HEK293 (cell line): ENCODE measurements around the gene CD59.

Experiments
- CTCF ChIA-PET: fragments of 350-600 bp; formaldehyde crosslinking; extraction: SDS; loops from one replicate; lab custom pipeline; 2021; ENCODE audit warnings: antibody characterized with exemption; lab: Yijun Ruan, JAX
- POLR2A ChIA-PET: fragments of 300-600 bp; formaldehyde crosslinking; extraction: SDS; loops from one replicate; lab custom pipeline; 2020; ENCODE audit warnings: antibody characterized with exemption, inconsistent platforms; lab: Yijun Ruan, JAX
- H3K27ac ChIP-seq: fragments of 200-500 bp; sonication (Bioruptor generic); 2 replicates; pipeline ENCODE4 v1.5.1; 2014; ENCODE audit warnings: low read depth, low read length, control low read depth, inconsistent platforms; ENCODE audit errors: extremely low read depth
- H3K36me3 ChIP-seq, 2 experiments: fragments of 200-500 bp in 1 of 2; sonication (Bioruptor generic) in 1 of 2; 1 replicate in 1 of 2; 2 replicates in 1 of 2; pipeline ENCODE4 v1.5.1; 2014 to 2017; ENCODE audit warnings: inconsistent platforms in 2 of 2, low read length in 2 of 2; ENCODE audit not compliant: control insufficient read depth in 2 of 2, insufficient read depth in 1 of 2
- H3K4me1 ChIP-seq: fragments of 200-500 bp; sonication (Bioruptor generic); 2 replicates; pipeline ENCODE4 v1.5.1; 2014; ENCODE audit warnings: mild to moderate bottlenecking, low read length, inconsistent platforms; ENCODE audit not compliant: control insufficient read depth, insufficient read depth
- H3K4me3 ChIP-seq: 2 replicates; pipeline ENCODE4 v1.5.1; 2011; ENCODE audit warnings: low read depth, mild to moderate bottlenecking, control low read depth, low read length, moderate library complexity
- H3K9me3 ChIP-seq: fragments of 200-500 bp; sonication (Bioruptor generic); 2 replicates; pipeline ENCODE4 v1.5.1; 2014; ENCODE audit warnings: low read depth, low read length, inconsistent platforms; ENCODE audit not compliant: control insufficient read depth, insufficient read depth
- GLIS1 ChIP-seq: fragments of 450-650 bp; formaldehyde crosslinking; IDR thresholded peaks from 2 replicates; pipeline ENCODE4 v1.5.1; 2016; ENCODE audit warnings: missing biosample characterization, missing genetic modification characterization
- KLF1 ChIP-seq: fragments of 450-650 bp; formaldehyde crosslinking; IDR thresholded peaks from 2 replicates; pipeline ENCODE4 v1.5.1; 2016; ENCODE audit warnings: missing biosample characterization, missing genetic modification characterization
- MZF1 ChIP-seq: fragments of 450-650 bp; formaldehyde crosslinking; IDR thresholded peaks from 2 replicates; pipeline ENCODE4 v1.5.1; 2017; ENCODE audit warnings: missing biosample characterization, missing genetic modification characterization, borderline replicate concordance
- PRDM1 ChIP-seq: fragments of 450-650 bp; formaldehyde crosslinking; IDR thresholded peaks from 2 replicates; pipeline ENCODE4; 2016; ENCODE audit warnings: missing biosample characterization, missing genetic modification characterization
- SCRT2 ChIP-seq: fragments of 450-650 bp; formaldehyde crosslinking; IDR thresholded peaks from 2 replicates; pipeline ENCODE4 v1.5.1; 2016; ENCODE audit warnings: missing biosample characterization, missing genetic modification characterization
- SP7 ChIP-seq: fragments of 450-650 bp; formaldehyde crosslinking; IDR thresholded peaks from 2 replicates; pipeline ENCODE4 v1.5.1; 2016; ENCODE audit warnings: missing biosample characterization, missing genetic modification characterization
- ZBTB17 ChIP-seq: fragments of 450-650 bp; formaldehyde crosslinking; IDR thresholded peaks from 2 replicates; pipeline ENCODE4 v1.5.1; 2016; ENCODE audit warnings: missing biosample characterization, missing genetic modification characterization
- ZBTB20 ChIP-seq: fragments of 450-650 bp; formaldehyde crosslinking; IDR thresholded peaks from 2 replicates; pipeline ENCODE4 v1.5.1; 2016; ENCODE audit warnings: missing biosample characterization, missing genetic modification characterization
- ZBTB8A ChIP-seq: fragments of 450-650 bp; formaldehyde crosslinking; IDR thresholded peaks from 2 replicates; pipeline ENCODE4 v1.5.1; 2016; ENCODE audit warnings: missing biosample characterization, missing genetic modification characterization
- ZEB2 ChIP-seq: fragments of 450-650 bp; formaldehyde crosslinking; IDR thresholded peaks from 2 replicates; pipeline ENCODE4 v1.5.1; 2016; ENCODE audit warnings: missing biosample characterization, missing genetic modification characterization
- ZNF184 ChIP-seq: fragments of 450-650 bp; IDR thresholded peaks from 2 replicates; pipeline ENCODE4 v1.5.1; 2018; ENCODE audit warnings: missing biosample characterization, mild to moderate bottlenecking, missing genetic modification characterization
- ZNF311 ChIP-seq: fragments of 450-650 bp; formaldehyde crosslinking; IDR thresholded peaks from 2 replicates; pipeline ENCODE4 v1.5.1; 2017; ENCODE audit warnings: missing biosample characterization, missing genetic modification characterization, borderline replicate concordance
- ZNF335 ChIP-seq: fragments of 450-650 bp; formaldehyde crosslinking; conservative IDR thresholded peaks from 2 replicates; pipeline ENCODE4 v1.5.1; 2016; ENCODE audit warnings: missing biosample characterization, missing genetic modification characterization
- ZNF391 ChIP-seq: fragments of 450-650 bp; formaldehyde crosslinking; IDR thresholded peaks from 2 replicates; pipeline ENCODE4 v1.5.1; 2016; ENCODE audit warnings: low read depth, missing biosample characterization, missing genetic modification characterization, borderline replicate concordance
- ZNF501 ChIP-seq: fragments of 450-650 bp; formaldehyde crosslinking; IDR thresholded peaks from 2 replicates; pipeline ENCODE4 v1.5.1; 2016; ENCODE audit warnings: missing biosample characterization, missing genetic modification characterization
- ZNF677 ChIP-seq: fragments of 450-650 bp; IDR thresholded peaks from 2 replicates; pipeline ENCODE4 v1.5.0; 2018; ENCODE audit warnings: missing biosample characterization, mild to moderate bottlenecking, missing genetic modification characterization, moderate library complexity
- ZNF843 ChIP-seq: fragments of 450-650 bp; formaldehyde crosslinking; IDR thresholded peaks from 2 replicates; pipeline ENCODE4 v1.5.1; 2016; ENCODE audit warnings: missing biosample characterization, missing genetic modification characterization
- ZSCAN16 ChIP-seq: fragments of 450-650 bp; formaldehyde crosslinking; IDR thresholded peaks from 2 replicates; pipeline ENCODE4 v1.5.1; 2016; ENCODE audit warnings: missing biosample characterization, missing genetic modification characterization
- ZXDB ChIP-seq: fragments of 450-650 bp; formaldehyde crosslinking; IDR thresholded peaks from 2 replicates; pipeline ENCODE4 v1.5.1; 2016; ENCODE audit warnings: missing biosample characterization, missing genetic modification characterization
- TF ChIP-seq, protein P1 (sequence below): fragments of 450-650 bp; formaldehyde crosslinking; IDR thresholded peaks from 2 replicates; pipeline ENCODE4 v1.5.1; 2017; ENCODE audit warnings: missing biosample characterization, missing genetic modification characterization
- TF ChIP-seq, protein P2 (sequence below): fragments of 450-650 bp; formaldehyde crosslinking; IDR thresholded peaks from 2 replicates; pipeline ENCODE4 v1.5.1; 2016; ENCODE audit warnings: missing biosample characterization, missing genetic modification characterization
- TF ChIP-seq, protein P3 (sequence below): fragments of 450-650 bp; formaldehyde crosslinking; IDR thresholded peaks from 2 replicates; pipeline ENCODE4 v1.5.1; 2016; ENCODE audit warnings: missing biosample characterization, missing genetic modification characterization

Gene CD59

DNA sequence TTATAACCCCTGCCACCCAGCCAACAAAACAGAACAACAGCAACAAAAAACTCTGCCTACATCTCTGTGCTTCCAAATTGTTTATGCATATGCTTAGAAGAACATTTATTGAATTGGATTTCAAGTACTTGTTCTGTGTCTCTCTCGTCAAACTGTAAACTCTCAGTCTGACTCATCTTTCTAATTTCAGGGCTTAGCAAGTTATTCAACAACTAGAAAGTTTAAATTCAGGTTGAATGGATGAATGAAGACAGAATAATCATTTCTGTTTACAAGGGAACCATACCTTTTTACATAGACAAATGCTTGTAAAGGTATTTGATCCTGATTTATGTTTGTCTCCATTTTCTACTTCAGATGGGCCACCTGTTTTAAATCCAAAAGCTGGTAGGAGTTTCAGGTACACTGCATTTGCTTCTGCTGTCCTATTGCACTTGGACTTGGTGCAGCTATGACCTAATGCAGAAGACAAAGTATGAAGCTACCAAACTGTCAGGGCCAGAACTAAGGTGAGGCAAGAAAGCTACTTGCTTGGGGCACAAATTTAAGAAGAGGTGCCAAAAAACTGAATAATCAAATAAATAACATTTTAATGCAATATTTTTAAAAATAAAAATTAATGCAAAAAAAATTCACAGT is 39.7 kb upstream of the CD59 start:
- TF ChIP-seq SCRT2 (tag by site-specific recombination) (peak; percentile 56), ZSCAN16 (tag by site-specific recombination) (no peak), ZNF184 (tag by site-specific recombination) (peak; percentile 56; the same call in 1 of the 2 replicates)
- Histone ChIP-seq H3K36me3 (no peaks in the 10 kb centered on the region), H3K4me1 (peaks cover 16% of the 10 kb centered on the region), H3K27ac (no peak overlapping the region), H3K9me3 (no peaks in the 10 kb centered on the region), H3K4me3 (no peak overlapping the region)
- ChIA-PET POLR2A (no interaction called here), CTCF (interaction anchor here (0.8 kb wide), 1 partner anchor 29 kb away, joined by 3 read pairs; no protein-coding TSS in a partner anchor)

DNA sequence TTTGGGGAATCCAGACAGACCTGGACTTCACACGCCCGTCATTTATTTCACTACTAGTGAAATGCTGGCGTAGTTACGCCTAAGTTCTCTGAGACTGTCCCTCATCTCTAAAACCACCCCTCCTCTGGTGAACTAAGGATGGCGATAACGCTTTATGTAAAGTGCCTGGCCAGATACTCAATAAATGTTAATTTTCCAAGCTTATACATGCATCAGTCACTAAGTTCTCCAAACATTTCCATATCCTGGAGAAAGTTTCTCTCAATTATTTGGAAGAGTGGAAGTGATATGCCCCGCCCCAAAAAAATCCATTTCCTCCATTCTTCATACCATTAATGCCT is 39.2 kb upstream of the CD59 start:
- peaks cover 16% of the 10 kb centered on the region for H3K4me1 ChIP-seq
- H3K27ac ChIP-seq = no peak overlapping the region
- ChIA-PET CTCF (interaction anchor here (0.6 to 1.3 kb wide), 3 partner anchors 33 to 399 kb away, joined by 3 to 7 read pairs (median 4); no protein-coding TSS in a partner anchor), POLR2A (interaction anchor here (0.6 to 1.6 kb wide), 3 partner anchors 27 to 456 kb away, joined by 3 to 7 read pairs (median 5); partner anchors contain the start of gene CD59)
- TF ChIP-seq GLIS1 (no peak), PRDM1 (tag by site-specific recombination) (0 out of 2 replicates have a peak, but pooled peaks have one; percentile 9)
- H3K4me3 ChIP-seq = no peak overlapping the region
- H3K9me3 ChIP-seq = no peaks in the 10 kb centered on the region
- peaks cover 0 to 1% of the 10 kb centered on the region in 2 experiments; a peak in 1 of 3 replicates for H3K36me3 ChIP-seq

DNA sequence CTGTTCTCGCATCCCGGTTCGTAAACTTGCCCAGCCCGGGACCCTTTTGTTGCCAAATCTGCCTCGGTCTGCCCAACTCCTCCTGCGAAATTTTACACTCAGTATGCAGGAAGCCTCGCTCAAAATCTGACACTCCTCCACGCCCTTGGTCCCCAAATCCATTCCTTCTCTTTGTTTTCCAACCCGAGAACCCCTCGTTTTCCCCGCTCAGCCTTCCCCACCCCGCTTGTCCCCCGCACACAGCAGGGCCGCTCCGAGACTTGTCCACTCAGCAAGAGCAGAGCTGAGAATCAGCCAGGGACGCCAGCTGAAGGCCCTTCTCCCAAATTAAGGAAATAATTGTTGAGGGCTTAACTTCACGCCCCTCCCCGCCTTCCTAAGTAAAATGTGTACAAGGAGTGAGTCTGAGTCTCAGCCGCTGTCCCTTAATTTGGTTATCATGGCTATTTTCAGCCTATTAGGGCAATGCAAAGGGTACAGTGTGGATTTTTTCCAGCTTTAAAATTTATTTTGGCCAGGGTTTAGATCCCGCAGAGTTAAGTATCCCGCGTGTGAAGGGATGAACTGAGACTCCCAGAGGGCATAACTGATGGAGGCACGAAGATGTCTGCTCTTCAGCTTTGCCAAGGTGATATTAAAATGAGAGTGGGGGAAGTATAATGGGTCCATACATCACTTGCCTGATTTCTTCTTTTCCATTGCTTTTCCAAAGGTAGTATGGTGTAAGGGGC is 38.7 kb upstream of the CD59 start:
- Histone ChIP-seq H3K4me3 (peak overlapping the region; percentile 41), H3K9me3 (no peaks in the 10 kb centered on the region), H3K4me1 (peaks cover 16% of the 10 kb centered on the region), H3K27ac (no peak overlapping the region), H3K36me3 (peaks cover 0 to 7% of the 10 kb centered on the region in 2 experiments; a peak in 1 of 3 replicates)
- ChIA-PET CTCF (interaction anchor here (0.6 to 1.3 kb wide), 3 partner anchors 33 to 400 kb away, joined by 3 to 7 read pairs (median 4); no protein-coding TSS in a partner anchor), POLR2A (interaction anchor here (0.6 to 1.6 kb wide), 4 partner anchors 23 to 455 kb away, joined by 3 to 7 read pairs (median 4); partner anchors contain the start of gene CD59)
- TF ChIP-seq, protein P1, sequence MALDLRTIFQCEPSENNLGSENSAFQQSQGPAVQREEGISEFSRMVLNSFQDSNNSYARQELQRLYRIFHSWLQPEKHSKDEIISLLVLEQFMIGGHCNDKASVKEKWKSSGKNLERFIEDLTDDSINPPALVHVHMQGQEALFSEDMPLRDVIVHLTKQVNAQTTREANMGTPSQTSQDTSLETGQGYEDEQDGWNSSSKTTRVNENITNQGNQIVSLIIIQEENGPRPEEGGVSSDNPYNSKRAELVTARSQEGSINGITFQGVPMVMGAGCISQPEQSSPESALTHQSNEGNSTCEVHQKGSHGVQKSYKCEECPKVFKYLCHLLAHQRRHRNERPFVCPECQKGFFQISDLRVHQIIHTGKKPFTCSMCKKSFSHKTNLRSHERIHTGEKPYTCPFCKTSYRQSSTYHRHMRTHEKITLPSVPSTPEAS = no peak
- TF ChIP-seq ZNF677 (tag by site-specific recombination) (no peak), ZNF391 (tag by site-specific recombination) (0 out of 2 replicates have a peak, but pooled peaks have one; percentile 28), ZBTB8A (tag by site-specific recombination) (no peak; the same call in 1 of the 2 replicates), ZNF335 (tag by site-specific recombination) (peak; percentile 56), KLF1 (tag by site-specific recombination) (no peak), ZNF501 (tag by site-specific recombination) (0 out of 2 replicates have a peak, but pooled peaks have one; percentile 56), ZNF311 (no peak), ZXDB (tag by site-specific recombination) (peak; percentile 15), PRDM1 (tag by site-specific recombination) (0 out of 2 replicates have a peak, but pooled peaks have one; percentile 8), SP7 (peak; percentile 23; the same call in 1 of the 2 replicates), MZF1 (tag by site-specific recombination) (peak; percentile 19; the same call in 1 of the 2 replicates), ZEB2 (no peak), ZBTB20 (tag by site-specific recombination) (peak; percentile 83), ZNF843 (tag by site-specific recombination) (peak; percentile 32; the same call in 1 of the 2 replicates), ZBTB17 (tag by site-specific recombination) (0 out of 2 replicates have a peak, but pooled peaks have one; percentile 47)
- TF ChIP-seq, protein P2, sequence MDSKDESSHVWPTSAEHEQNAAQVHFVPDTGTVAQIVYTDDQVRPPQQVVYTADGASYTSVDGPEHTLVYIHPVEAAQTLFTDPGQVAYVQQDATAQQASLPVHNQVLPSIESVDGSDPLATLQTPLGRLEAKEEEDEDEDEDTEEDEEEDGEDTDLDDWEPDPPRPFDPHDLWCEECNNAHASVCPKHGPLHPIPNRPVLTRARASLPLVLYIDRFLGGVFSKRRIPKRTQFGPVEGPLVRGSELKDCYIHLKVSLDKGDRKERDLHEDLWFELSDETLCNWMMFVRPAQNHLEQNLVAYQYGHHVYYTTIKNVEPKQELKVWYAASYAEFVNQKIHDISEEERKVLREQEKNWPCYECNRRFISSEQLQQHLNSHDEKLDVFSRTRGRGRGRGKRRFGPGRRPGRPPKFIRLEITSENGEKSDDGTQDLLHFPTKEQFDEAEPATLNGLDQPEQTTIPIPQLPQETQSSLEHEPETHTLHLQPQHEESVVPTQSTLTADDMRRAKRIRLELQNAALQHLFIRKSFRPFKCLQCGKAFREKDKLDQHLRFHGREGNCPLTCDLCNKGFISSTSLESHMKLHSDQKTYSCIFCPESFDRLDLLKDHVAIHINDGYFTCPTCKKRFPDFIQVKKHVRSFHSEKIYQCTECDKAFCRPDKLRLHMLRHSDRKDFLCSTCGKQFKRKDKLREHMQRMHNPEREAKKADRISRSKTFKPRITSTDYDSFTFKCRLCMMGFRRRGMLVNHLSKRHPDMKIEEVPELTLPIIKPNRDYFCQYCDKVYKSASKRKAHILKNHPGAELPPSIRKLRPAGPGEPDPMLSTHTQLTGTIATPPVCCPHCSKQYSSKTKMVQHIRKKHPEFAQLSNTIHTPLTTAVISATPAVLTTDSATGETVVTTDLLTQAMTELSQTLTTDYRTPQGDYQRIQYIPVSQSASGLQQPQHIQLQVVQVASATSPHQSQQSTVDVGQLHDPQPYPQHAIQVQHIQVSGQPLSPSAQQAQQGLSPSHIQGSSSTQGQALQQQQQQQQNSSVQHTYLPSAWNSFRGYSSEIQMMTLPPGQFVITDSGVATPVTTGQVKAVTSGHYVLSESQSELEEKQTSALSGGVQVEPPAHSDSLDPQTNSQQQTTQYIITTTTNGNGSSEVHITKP (tag by site-specific recombination) = peak; percentile 9; the same call in 1 of the 2 replicates
- TF ChIP-seq, protein P3, sequence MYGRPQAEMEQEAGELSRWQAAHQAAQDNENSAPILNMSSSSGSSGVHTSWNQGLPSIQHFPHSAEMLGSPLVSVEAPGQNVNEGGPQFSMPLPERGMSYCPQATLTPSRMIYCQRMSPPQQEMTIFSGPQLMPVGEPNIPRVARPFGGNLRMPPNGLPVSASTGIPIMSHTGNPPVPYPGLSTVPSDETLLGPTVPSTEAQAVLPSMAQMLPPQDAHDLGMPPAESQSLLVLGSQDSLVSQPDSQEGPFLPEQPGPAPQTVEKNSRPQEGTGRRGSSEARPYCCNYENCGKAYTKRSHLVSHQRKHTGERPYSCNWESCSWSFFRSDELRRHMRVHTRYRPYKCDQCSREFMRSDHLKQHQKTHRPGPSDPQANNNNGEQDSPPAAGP (tag by site-specific recombination) = no peak
